HCT116 (cell line): ENCODE results near the gene TEX22. TPM values are rescaled to one million over a fixed set of nuclear protein-coding genes. Genes with fewer than 3 reads are reported as not detected.

Source experiments
- ATAC-seq: fragments of 200-7000 bp; cut with Tn5 transposase; 2 replicates; pipeline ENCODE4 v1.9.1; 2020; ENCODE audit warnings: mild to moderate bottlenecking, moderate library complexity
- BruUV-seq: library from RNA; stranded (reverse); fragments of 400-500 nt; replicated peaks from 2 replicates; lab custom pipeline; 2021; lab: Mats Ljungman, UMichigan
- CTCF ChIA-PET: fragments of 300-600 bp; sonication (Branson Sonifier 250); formaldehyde crosslinking; loops from one replicate; lab custom pipeline; 2021; ENCODE audit warnings: antibody characterized with exemption; lab: Charles Lee
- POLR2A ChIA-PET: fragments of 300-600, 350-600 bp; sonication (Branson Sonifier 250); formaldehyde crosslinking; loops from one replicate; lab custom pipeline; 2021; ENCODE audit warnings: antibody characterized with exemption; lab: Charles Lee
- RAD21 ChIA-PET, 2 experiments: fragments of 300-600 bp; sonication (Branson Sonifier 250); formaldehyde crosslinking; loops; one replicate each; lab custom pipeline; 2023; ENCODE audit warnings: low total read pairs in 2 of 2; ENCODE audit not compliant: uncharacterized antibody in 2 of 2, unreplicated experiment in 2 of 2, low non-redundant PET in 1 of 2; lab: Charles Lee
- DNase-seq: peaks from one replicate; pipeline ENCODE4 v3.0.0-alpha.2; 2010; ENCODE audit warnings: low read depth, low spot score
- H2AFZ ChIP-seq: fragments of 200-600 bp; shearing (Covaris generic), sonication (generic); 2 replicates; pipeline ENCODE4 v1.6.1; 2017; ENCODE audit warnings: low read depth, mixed run types, mixed read lengths, antibody characterized with exemption, low read length; ENCODE audit not compliant: poor library complexity, severe bottlenecking
- H3K27ac ChIP-seq: 2 replicates; pipeline ENCODE4 v1.5.1; 2012; ENCODE audit warnings: low read depth, low read length
- H3K27me3 ChIP-seq: fragments of 200-600 bp; sonication (generic); 2 replicates; pipeline ENCODE4 v1.6.1; 2016; ENCODE audit warnings: mixed run types, low read length, mixed read lengths; ENCODE audit not compliant: insufficient read depth
- H3K36me3 ChIP-seq, 2 experiments: fragments of 200-500 bp in 1 of 2; fragments of 200-600 bp in 1 of 2; sonication (Bioruptor generic) in 1 of 2; sonication (generic) in 1 of 2; 2 replicates each; pipeline versions ENCODE4 v1.5.1 to v1.6.1; 2014 to 2016; ENCODE audit warnings: low read length in 2 of 2, inconsistent platforms in 1 of 2, mixed read lengths in 1 of 2, mixed run types in 1 of 2; ENCODE audit not compliant: insufficient read depth in 2 of 2, control insufficient read depth in 1 of 2
- H3K4me1 ChIP-seq, 2 experiments: fragments of 200-600 bp in 1 of 2; sonication (generic) in 1 of 2; 2 replicates each; pipeline versions ENCODE4 v1.5.1 to v1.6.1; 2012 to 2017; ENCODE audit warnings: low read length in 2 of 2, inconsistent platforms in 1 of 2, mild to moderate bottlenecking in 1 of 2, mixed read lengths in 1 of 2, mixed run types in 1 of 2, moderate library complexity in 1 of 2; ENCODE audit not compliant: insufficient read depth in 2 of 2, control insufficient read depth in 1 of 2
- H3K4me2 ChIP-seq: fragments of 200-600 bp; sonication (generic); 2 replicates; pipeline ENCODE4 v1.6.1; 2017; ENCODE audit warnings: mixed run types, low read length, mixed read lengths
- H3K4me3 ChIP-seq, 2 experiments: fragments of 200-600 bp in 1 of 2; sonication (generic) in 1 of 2; replicated peaks in 1 of 2; 2 replicates each; pipeline ENCODE4 v1.5.1; 2011 to 2016; ENCODE audit warnings: low read length in 2 of 2, control low read depth in 1 of 2, low read depth in 1 of 2, mild to moderate bottlenecking in 1 of 2, mixed read lengths in 1 of 2, mixed run types in 1 of 2
- H3K79me2 ChIP-seq: fragments of 200-600 bp; sonication (generic); 2 replicates; pipeline ENCODE4 v1.6.1; 2017; ENCODE audit warnings: mild to moderate bottlenecking, mixed run types, low read length, moderate library complexity, mixed read lengths; ENCODE audit not compliant: insufficient read depth
- H3K9ac ChIP-seq: fragments of 200-600 bp; sonication (generic); 2 replicates; pipeline ENCODE4 v1.6.1; 2016; ENCODE audit warnings: low read length, mixed read lengths
- H3K9me2 ChIP-seq: fragments of 200-600 bp; sonication (generic), shearing (Covaris generic); 2 replicates; pipeline ENCODE4 v1.6.1; 2017; ENCODE audit warnings: mixed run types, mild to moderate bottlenecking, moderate library complexity; ENCODE audit not compliant: insufficient read depth
- H3K9me3 ChIP-seq, 2 experiments: fragments of 200-500 bp in 1 of 2; fragments of 200-600 bp in 1 of 2; sonication (Bioruptor generic) in 1 of 2; sonication (generic) in 1 of 2; 2 replicates each; pipeline ENCODE4 v1.6.1; 2014 to 2017; ENCODE audit warnings: low read length in 2 of 2, mixed read lengths in 2 of 2, inconsistent platforms in 1 of 2, low read depth in 1 of 2, mild to moderate bottlenecking in 1 of 2, mixed run types in 1 of 2, moderate library complexity in 1 of 2; ENCODE audit not compliant: control insufficient read depth in 1 of 2, insufficient read depth in 1 of 2
- H4K20me1 ChIP-seq: fragments of 200-600 bp; sonication (generic), shearing (Covaris generic); 2 replicates; pipeline ENCODE4 v1.6.1; 2017; ENCODE audit warnings: mixed run types, mild to moderate bottlenecking, moderate library complexity; ENCODE audit not compliant: insufficient read depth
- CBX3 ChIP-seq: IDR thresholded peaks from 2 replicates; pipeline ENCODE4 v1.6.1; 2012; ENCODE audit warnings: low read depth
- CTCF ChIP-seq, 3 experiments: fragments of 200-600 bp in 1 of 3; sonication (generic) in 1 of 3; IDR thresholded peaks in 2 of 3; conservative IDR thresholded peaks in 1 of 3; 2 replicates each; pipeline ENCODE4 v1.5.1; 2012 to 2017; ENCODE audit warnings: low read depth in 2 of 3, low read length in 2 of 3, antibody characterized with exemption in 1 of 3, borderline replicate concordance in 1 of 3, control low read depth in 1 of 3, mild to moderate bottlenecking in 1 of 3, mixed read lengths in 1 of 3, mixed run types in 1 of 3, moderate library complexity in 1 of 3; ENCODE audit not compliant: insufficient read depth in 1 of 3
- EZH2 ChIP-seq: fragments of 200-600 bp; sonication (generic); IDR thresholded peaks from 2 replicates; pipeline ENCODE4 v1.6.1; 2017; ENCODE audit warnings: antibody characterized with exemption, mixed run types
- JUND ChIP-seq: IDR thresholded peaks from 2 replicates; pipeline ENCODE4 v1.6.1; 2012
- POLR2A ChIP-seq: IDR thresholded peaks from 2 replicates; pipeline ENCODE4 v1.7.0; 2011; ENCODE audit warnings: borderline replicate concordance; ENCODE audit not compliant: insufficient read depth, insufficient read length; ENCODE audit errors: extremely low read depth
- POLR2AphosphoS5 ChIP-seq: IDR thresholded peaks from 2 replicates; pipeline ENCODE4 v1.6.1; 2011; ENCODE audit warnings: mild to moderate bottlenecking, low read depth, low read length, moderate library complexity
- REST ChIP-seq: IDR thresholded peaks from 2 replicates; pipeline ENCODE4 v1.6.1; 2012; ENCODE audit warnings: low read depth
- SP1 ChIP-seq: IDR thresholded peaks from 2 replicates; pipeline ENCODE4 v1.6.1; 2012; ENCODE audit warnings: low read depth
- TCF7L2 ChIP-seq: IDR thresholded peaks from 2 replicates; pipeline ENCODE4 v1.7.0; 2011; ENCODE audit warnings: borderline replicate concordance, inconsistent platforms; ENCODE audit not compliant: insufficient read depth, insufficient read length; ENCODE audit errors: extremely low read depth
- ZFX ChIP-seq: fragments of 450-650 bp; IDR thresholded peaks from 2 replicates; pipeline ENCODE4 v1.6.1; 2017
- intact Hi-C: fragments of 100-400 bp; cut with micrococcal nuclease; formaldehyde crosslinking; loops from 2 replicates; pipeline ENCODE4 v1.10.0; 2022
- total RNA-seq: library from RNA; stranded (reverse); gene quantifications from one replicate; pipeline ENCODE4 v1.2.1, GENCODE V29; 2021; ENCODE audit not compliant: unreplicated experiment

The TEX22 gene
- total RNA-seq, 1 experiment from 2014 or later, result 3.8 TPM

- Histone ChIP-seq H4K20me1 (no peaks in the 10 kb centered on the region), H3K9me2 (no peaks in the 10 kb centered on the region), H3K9me3 (no peaks in the 10 kb centered on the region), H3K4me1 (no peaks in the 10 kb centered on the region), H3K27me3 (no peaks in the 10 kb centered on the region), H3K36me3 (no peaks in the 10 kb centered on the region), H3K9ac (no peak overlapping the region), H3K4me2 (no peak overlapping the region), H3K27ac (no peak overlapping the region), H2AFZ (no peak overlapping the region), H3K4me3 (no peak overlapping the region), H3K79me2 (no peaks in the 10 kb centered on the region)
- BruUV-seq, result no TSS peak
- ChIA-PET POLR2A (no interaction called here), CTCF (interaction anchor here (1.1 kb wide), 1 partner anchor 91 kb away, joined by 3 read pairs; no protein-coding TSS in a partner anchor), RAD21 (interaction anchor here in 1 of 2 experiments (0.7 kb wide), 1 partner anchor 54 kb away, joined by 3 read pairs; no protein-coding TSS in a partner anchor)
- TF ChIP-seq ZFX (no peak), POLR2AphosphoS5 (no peak), CBX3 (no peak), SP1 (no peak), EZH2 (no peak), CTCF (IDR thresholded peaks at IDR 0.05 in 2 of 3, conservative IDR thresholded peaks at IDR 0.05 in 1 of 3; ENCODE audit: borderline replicate concordance in 1 of 3, insufficient read depth in 1 of 3, low read depth in 2 of 3, low read length in 2 of 3) (no peak), POLR2A (no peak), JUND (no peak), REST (no peak), TCF7L2 (no peak)
- DNase-seq, result no peak
- intact Hi-C loops, result no loop called here
- no peak for ATAC-seq
These were observed 8.8 kb upstream of the TEX22 start for GRCh38 chr14:105389534-105389933.
